ENCODE results near the gene TRAK2.

Gene TRAK2

GRCh38 chr2:201349601-201350000 lies 101.7 kb downstream of the TRAK2 start:
- TF ChIP-seq CTCF (IDR thresholded peaks at IDR 0.05; ENCODE audit: low read length, missing control alignments): no peak

GRCh38 chr2:201348758-201349157 lies 102.5 kb downstream of the TRAK2 start:
- no peak overlapping the region for H3K4me3 ChIP-seq (replicated peaks; ENCODE audit: low read depth, low read length)
- no peak for DNase-seq (ENCODE audit: low read depth)
- no peak for TF ChIP-seq CTCF (IDR thresholded peaks at IDR 0.05; ENCODE audit: low read length, missing control alignments)

More at GRCh38 chr2:201349601-201350000, 101.7 kb downstream of the TRAK2 start:
- no peak for DNase-seq (ENCODE audit: low read depth)
- no peak overlapping the region for H3K4me3 ChIP-seq (replicated peaks; ENCODE audit: low read depth, low read length)

- DNase-seq (ENCODE audit: low read depth): no peak
- no peak overlapping the region for H3K4me3 ChIP-seq (replicated peaks; ENCODE audit: low read depth, low read length)
- no peak for TF ChIP-seq CTCF (IDR thresholded peaks at IDR 0.05; ENCODE audit: low read length, missing control alignments)
Measured at GRCh38 chr2:201347138-201347537, 104.1 kb downstream of the TRAK2 start.

- no peak for DNase-seq (ENCODE audit: low read depth)
- H3K4me3 ChIP-seq (replicated peaks; ENCODE audit: low read depth, low read length): no peak overlapping the region
- no peak for TF ChIP-seq CTCF (IDR thresholded peaks at IDR 0.05; ENCODE audit: low read length, missing control alignments)
Measured at GRCh38 chr2:201345625-201346213, 105.5 kb downstream of the TRAK2 start.

- DNase-seq (ENCODE audit: low read depth): no peak
- TF ChIP-seq CTCF (IDR thresholded peaks at IDR 0.05; ENCODE audit: low read length, missing control alignments): peak; percentile 2
- H3K4me3 ChIP-seq (replicated peaks; ENCODE audit: low read depth, low read length): no peak overlapping the region
Measured at GRCh38 chr2:201344663-201345366, 106.4 kb downstream of the TRAK2 start.

GRCh38 chr2:201343559-201343958 lies 107.7 kb downstream of the TRAK2 start:
- H3K4me3 ChIP-seq (replicated peaks; ENCODE audit: low read depth, low read length): no peak overlapping the region
- DNase-seq (ENCODE audit: low read depth): no peak
- TF ChIP-seq CTCF (IDR thresholded peaks at IDR 0.05; ENCODE audit: low read length, missing control alignments): no peak

- H3K4me3 ChIP-seq (replicated peaks; ENCODE audit: low read depth, low read length): no peak overlapping the region
- no peak for DNase-seq (ENCODE audit: low read depth)
- TF ChIP-seq CTCF (IDR thresholded peaks at IDR 0.05; ENCODE audit: low read length, missing control alignments): no peak
Measured at GRCh38 chr2:201342923-201343322, 108.3 kb downstream of the TRAK2 start.
